ENCODE results near the gene BAZ2B. TPM values are rescaled to one million over a fixed set of nuclear protein-coding genes. Genes with fewer than 3 reads are reported as not detected.

The BAZ2B gene
- total RNA-seq, 1 experiment from 2014 or later, result 41.5 TPM

- no peak for DNase-seq (ENCODE audit: extremely low read depth, low read depth)
These were observed 1.3 kb upstream of the BAZ2B start for GRCh38 chr2:159617646-159618045.

GRCh38 chr2:159617100-159617499 is 752 bp upstream of the BAZ2B start:
- DNase-seq (ENCODE audit: extremely low read depth, low read depth), result no peak

GRCh38 chr2:159615367-159616285 is 722 bp downstream of the BAZ2B start:
- peak; percentile 93 for DNase-seq (ENCODE audit: extremely low read depth, low read depth)

GRCh38 chr2:159614534-159615366 is 1.6 kb downstream of the BAZ2B start:
- no peak for DNase-seq (ENCODE audit: extremely low read depth, low read depth)

- no peak for DNase-seq (ENCODE audit: extremely low read depth, low read depth)
These were observed 2.6 kb downstream of the BAZ2B start for GRCh38 chr2:159613651-159614285.

- DNase-seq (ENCODE audit: extremely low read depth, low read depth), result no peak
These were observed 3.3 kb downstream of the BAZ2B start for GRCh38 chr2:159613091-159613490.

- DNase-seq (ENCODE audit: extremely low read depth, low read depth), result peak; percentile 45
These were observed 4.0 kb downstream of the BAZ2B start for GRCh38 chr2:159612255-159612901.

- DNase-seq (ENCODE audit: extremely low read depth, low read depth), result no peak
These were observed 6.4 kb downstream of the BAZ2B start for GRCh38 chr2:159609811-159610549.

- DNase-seq (ENCODE audit: extremely low read depth, low read depth), result no peak
These were observed 7.5 kb downstream of the BAZ2B start for GRCh38 chr2:159608723-159609308.

- DNase-seq (ENCODE audit: extremely low read depth, low read depth), result no peak
These were observed 8.2 kb downstream of the BAZ2B start for GRCh38 chr2:159608108-159608507.

- no peak for DNase-seq (ENCODE audit: extremely low read depth, low read depth)
These were observed 10.1 kb downstream of the BAZ2B start for GRCh38 chr2:159606287-159606686.

GRCh38 chr2:159605441-159606178 is 10.7 kb downstream of the BAZ2B start:
- DNase-seq (ENCODE audit: extremely low read depth, low read depth), result no peak

GRCh38 chr2:159604159-159604558 is 12.2 kb downstream of the BAZ2B start:
- DNase-seq (ENCODE audit: extremely low read depth, low read depth), result no peak

- DNase-seq (ENCODE audit: extremely low read depth, low read depth), result no peak
These were observed 15.6 kb downstream of the BAZ2B start for GRCh38 chr2:159600752-159601151.

GRCh38 chr2:159595410-159596046 is 20.8 kb downstream of the BAZ2B start:
- DNase-seq (ENCODE audit: extremely low read depth, low read depth), result no peak

GRCh38 chr2:159592441-159592840 is 23.9 kb downstream of the BAZ2B start:
- no peak for DNase-seq (ENCODE audit: extremely low read depth, low read depth)

GRCh38 chr2:159591221-159591620 is 25.1 kb downstream of the BAZ2B start:
- DNase-seq (ENCODE audit: extremely low read depth, low read depth), result no peak

- DNase-seq (ENCODE audit: extremely low read depth, low read depth), result no peak
These were observed 27.1 kb downstream of the BAZ2B start for GRCh38 chr2:159589286-159589685.

Data from NCI-H460 (cell line).